Effector memory CD8-positive, alpha-beta T cell (primary cell): ENCODE data around the gene TNXB.
"Not testable (repeated sequence)": the region's sequence is repeated elsewhere in the genome, so short reads cannot be mapped to it uniquely, and the experiment has no call there.

ENCODE experiments used
- ATAC-seq: fragments of 150-1000 bp; cut with Tn5 transposase; replicated peaks from 2 replicates; pipeline ENCODE4 v1.10.0; 2021; ENCODE audit warnings: mild to moderate bottlenecking, moderate library complexity
- DNase-seq, 3 experiments: peaks; one replicate each; pipeline ENCODE4 v3.0.0; 2021
- H3K27ac Mint-ChIP-seq, 2 donors: one replicate each; pipeline ENCODE4 v1.8.0; 2022; ENCODE audit warnings: mild to moderate bottlenecking in 2 of 2, mixed read lengths in 2 of 2, moderate library complexity in 2 of 2
- H3K27me3 Mint-ChIP-seq, 2 donors: one replicate each; pipeline ENCODE4 v1.8.0; 2022; ENCODE audit warnings: mixed read lengths in 2 of 2
- H3K36me3 Mint-ChIP-seq: one replicate; pipeline ENCODE4 v1.8.0; 2022; ENCODE audit warnings: mild to moderate bottlenecking, moderate library complexity, mixed read lengths; ENCODE audit not compliant: insufficient read depth
- H3K4me1 Mint-ChIP-seq, 2 donors: one replicate each; pipeline ENCODE4 v1.8.0; 2022; ENCODE audit warnings: low read depth in 2 of 2, mixed read lengths in 2 of 2
- H3K4me3 Mint-ChIP-seq, 2 donors: one replicate each; pipeline ENCODE4 v1.8.0; 2022; ENCODE audit warnings: mild to moderate bottlenecking in 2 of 2, mixed read lengths in 2 of 2, moderate library complexity in 2 of 2
- H3K9me3 Mint-ChIP-seq, 2 donors: one replicate each; pipeline ENCODE4 v1.8.0; 2022; ENCODE audit warnings: mixed read lengths in 2 of 2

Gene TNXB

GRCh38 chr6:32149932-32150870 lies 41.1 kb upstream of the TNXB start:
- no peaks in the 10 kb centered on the region for H3K9me3 Mint-ChIP-seq
- peaks cover 42 to 51% of the 10 kb centered on the region in 2 donors for H3K4me1 Mint-ChIP-seq
- ATAC-seq (no peak), DNase-seq (no peak)
- H3K36me3 Mint-ChIP-seq: peaks cover 19% of the 10 kb centered on the region
- peak overlapping the region; percentile 3 to 23 for H3K4me3 Mint-ChIP-seq
- peaks cover 42 to 62% of the 10 kb centered on the region in 2 donors for H3K27me3 Mint-ChIP-seq
- no peak overlapping the region for H3K27ac Mint-ChIP-seq

GRCh38 chr6:32149092-32149755 lies 40.1 kb upstream of the TNXB start:
- H3K9me3 Mint-ChIP-seq: no peaks in the 10 kb centered on the region
- H3K36me3 Mint-ChIP-seq: peaks cover 19% of the 10 kb centered on the region
- H3K4me3 Mint-ChIP-seq: peak overlapping the region; percentile 81 to 82
- ATAC-seq: peak; percentile 6
- H3K27me3 Mint-ChIP-seq: peaks cover 42 to 62% of the 10 kb centered on the region in 2 donors
- no peak overlapping the region for H3K27ac Mint-ChIP-seq
- H3K4me1 Mint-ChIP-seq: peaks cover 33 to 42% of the 10 kb centered on the region in 2 donors
- DNase-seq: no peak

DNA sequence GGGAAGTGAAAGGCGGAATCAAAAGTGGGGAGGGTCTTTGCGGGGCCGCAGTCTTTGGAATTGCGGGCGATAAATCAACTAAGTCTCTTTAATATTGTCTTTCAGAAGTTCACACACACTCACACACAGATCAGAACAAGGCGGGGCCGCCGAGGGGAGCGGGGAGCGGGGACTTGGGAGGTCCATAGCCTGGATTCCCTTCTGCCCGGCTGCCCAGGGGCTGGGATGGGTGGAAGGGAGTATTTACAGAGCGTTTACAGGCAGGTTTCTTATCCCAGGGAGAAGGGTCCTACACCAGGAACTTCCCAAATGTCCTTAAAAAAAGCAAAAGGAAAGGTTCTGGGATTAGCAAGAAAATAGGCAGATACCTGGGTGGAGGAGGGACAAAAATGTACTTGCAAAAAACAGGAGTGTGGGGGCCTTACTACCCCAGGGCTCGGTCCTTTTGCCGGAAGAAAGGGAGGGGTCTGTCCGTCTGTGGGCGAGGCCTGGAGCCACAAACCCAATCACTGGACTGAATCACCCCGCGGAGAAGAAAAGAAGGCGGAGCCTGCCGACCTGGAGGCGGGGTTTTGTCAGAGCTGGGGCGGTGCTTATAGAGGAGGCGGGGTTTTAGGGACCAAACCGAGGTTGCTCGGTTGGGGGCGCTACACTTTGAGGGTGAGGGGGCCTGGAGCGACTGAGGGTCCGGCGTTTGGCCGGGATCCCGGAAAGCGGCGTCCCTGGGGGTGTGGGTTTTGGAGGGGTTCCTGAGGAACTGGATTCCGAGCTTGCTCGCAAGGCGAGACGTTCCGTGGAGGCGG lies 39.4 kb upstream of the TNXB start:
- DNase-seq (peak; percentile 55 to 60 (median 58)), ATAC-seq (peak; percentile 72)
- peaks cover 27 to 36% of the 10 kb centered on the region in 2 donors for H3K4me1 Mint-ChIP-seq
- H3K27me3 Mint-ChIP-seq: peaks cover 42 to 62% of the 10 kb centered on the region in 2 donors
- H3K9me3 Mint-ChIP-seq: no peaks in the 10 kb centered on the region
- no peak overlapping the region for H3K27ac Mint-ChIP-seq
- peak overlapping the region; percentile 81 to 82 for H3K4me3 Mint-ChIP-seq
- peaks cover 14% of the 10 kb centered on the region for H3K36me3 Mint-ChIP-seq

DNA sequence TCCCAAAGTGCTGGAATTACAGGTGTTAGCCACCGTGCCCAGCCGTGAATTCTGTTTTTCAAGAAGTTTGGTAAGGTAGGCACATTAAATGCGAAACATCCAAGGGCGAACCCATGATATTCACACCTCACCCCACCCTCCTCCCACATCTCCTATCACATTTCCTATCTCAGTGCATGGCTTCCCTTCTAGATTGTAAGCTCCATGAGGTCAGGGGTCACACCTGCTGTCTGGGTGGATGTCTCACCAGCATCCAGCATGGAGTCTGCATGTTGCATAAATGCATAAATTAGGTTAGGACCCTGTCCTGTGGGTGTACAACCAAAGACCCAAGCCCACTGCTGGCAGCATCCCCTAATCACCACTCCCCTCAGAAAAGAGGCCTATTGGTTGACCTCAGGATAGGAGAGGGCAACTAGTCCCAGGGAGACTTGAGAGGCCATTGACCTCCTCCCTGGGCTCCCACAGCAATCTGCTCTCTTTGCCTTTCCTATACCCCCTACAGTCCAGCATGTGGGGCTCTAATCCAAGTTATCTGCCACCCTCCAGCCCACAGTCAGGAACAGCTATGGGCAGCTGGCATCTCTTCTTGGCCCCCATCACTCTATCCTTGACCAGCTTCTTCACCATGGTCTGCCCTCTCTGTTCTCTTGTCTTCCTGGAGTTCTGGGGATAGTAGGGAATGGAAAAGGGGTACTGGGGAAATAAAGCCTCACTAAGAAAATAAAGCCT lies 38.4 kb upstream of the TNXB start:
- Mint-ChIP-seq H3K27ac (peak overlapping the region in 1 of 2 donors; percentile 76), H3K4me1 (peaks cover 27 to 29% of the 10 kb centered on the region in 2 donors), H3K9me3 (no peaks in the 10 kb centered on the region), H3K4me3 (no peak overlapping the region), H3K36me3 (peaks cover 7% of the 10 kb centered on the region), H3K27me3 (peaks cover 42 to 62% of the 10 kb centered on the region in 2 donors)
- ATAC-seq: peak; percentile 32
- no peak for DNase-seq

DNA sequence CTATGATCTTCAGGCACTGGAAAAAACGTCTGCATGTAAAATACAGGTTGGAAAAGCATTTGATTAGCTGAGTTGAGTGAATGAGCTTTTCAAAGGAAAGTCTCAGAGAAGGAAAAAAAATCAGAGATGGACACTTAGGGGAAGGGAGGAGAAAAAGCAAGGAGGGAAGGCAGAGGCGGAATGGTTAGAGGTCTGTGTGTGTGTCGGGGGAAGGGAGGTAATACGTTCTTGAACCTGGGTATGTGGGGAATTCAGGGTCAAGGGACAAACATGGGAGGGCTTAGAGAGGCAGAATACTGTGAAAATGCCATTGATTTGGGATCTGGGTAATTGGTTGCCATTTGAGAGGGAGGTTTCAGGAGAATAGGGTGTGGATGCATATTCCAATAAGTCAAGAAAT lies 37.5 kb upstream of the TNXB start:
- Mint-ChIP-seq H3K4me3 (peak overlapping the region in 1 of 2 donors; percentile 3), H3K4me1 (peaks cover 26 to 29% of the 10 kb centered on the region in 2 donors), H3K27ac (no peak overlapping the region), H3K9me3 (no peaks in the 10 kb centered on the region), H3K36me3 (peaks cover 7% of the 10 kb centered on the region), H3K27me3 (peaks cover 49 to 65% of the 10 kb centered on the region in 2 donors)
- ATAC-seq (no peak), DNase-seq (no peak)

DNA sequence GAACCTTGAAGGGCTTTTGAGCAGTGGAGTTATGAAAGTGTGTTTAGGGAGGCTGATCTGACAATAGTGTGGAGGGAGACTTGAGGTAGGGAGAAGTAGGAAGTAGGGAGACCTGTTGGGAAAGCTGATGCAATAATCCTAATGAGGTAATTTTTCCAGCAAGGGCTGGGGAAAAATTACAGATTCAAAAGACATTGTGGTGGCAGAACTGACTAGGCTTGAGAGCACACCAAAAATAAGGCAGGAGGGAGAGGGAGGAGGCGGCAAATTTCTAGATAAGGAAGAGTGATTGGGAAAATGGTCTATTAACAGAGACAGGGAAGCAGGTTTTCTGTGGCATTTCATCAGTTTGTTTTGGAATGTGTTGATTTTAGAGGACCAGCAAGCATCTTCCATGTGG lies 37.1 kb upstream of the TNXB start:
- Mint-ChIP-seq H3K27me3 (peaks cover 50 to 65% of the 10 kb centered on the region in 2 donors), H3K36me3 (peaks cover 7% of the 10 kb centered on the region), H3K4me3 (no peak overlapping the region), H3K27ac (no peak overlapping the region), H3K9me3 (no peaks in the 10 kb centered on the region), H3K4me1 (peaks cover 22 to 28% of the 10 kb centered on the region in 2 donors)
- no peak for DNase-seq
- no peak for ATAC-seq

DNA sequence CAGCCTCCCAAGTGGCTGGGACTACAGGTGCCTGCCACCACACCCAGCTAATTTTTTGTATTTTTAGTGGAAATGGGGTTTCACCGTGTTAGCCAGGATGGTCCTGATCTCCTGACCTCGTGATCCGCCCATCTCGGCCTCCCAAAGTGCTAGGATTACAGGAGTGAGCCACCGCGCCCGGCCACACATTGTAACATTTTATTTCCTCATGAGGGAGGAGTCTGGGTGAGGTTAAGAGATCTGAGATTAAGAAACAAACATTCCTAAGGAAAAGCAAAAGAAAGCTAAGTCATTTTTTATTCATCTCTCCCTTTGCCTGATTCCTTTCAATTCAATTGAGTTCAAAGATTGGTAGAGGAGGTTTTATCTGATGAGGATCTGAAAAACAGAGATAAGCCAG lies 35.1 kb upstream of the TNXB start:
- DNase-seq, H3K36me3 Mint-ChIP-seq, H3K27ac Mint-ChIP-seq, H3K9me3 Mint-ChIP-seq, H3K4me3 Mint-ChIP-seq, ATAC-seq: not testable (repeated sequence)
- H3K27me3 Mint-ChIP-seq: peaks cover 38 to 54% of the 10 kb centered on the region in 2 donors
- H3K4me1 Mint-ChIP-seq: peaks cover 18 to 19% of the 10 kb centered on the region in 2 donors

- DNase-seq: no peak
- no peak for ATAC-seq
- Mint-ChIP-seq H3K9me3 (no peaks in the 10 kb centered on the region), H3K27ac (no peak overlapping the region), H3K4me1 (no peaks in the 10 kb centered on the region), H3K4me3 (no peak overlapping the region), H3K36me3 (no peaks in the 10 kb centered on the region), H3K27me3 (peaks cover 14 to 23% of the 10 kb centered on the region in 2 donors)
Observed at GRCh38 chr6:32140420-32141046, 31.4 kb upstream of the TNXB start.

DNA sequence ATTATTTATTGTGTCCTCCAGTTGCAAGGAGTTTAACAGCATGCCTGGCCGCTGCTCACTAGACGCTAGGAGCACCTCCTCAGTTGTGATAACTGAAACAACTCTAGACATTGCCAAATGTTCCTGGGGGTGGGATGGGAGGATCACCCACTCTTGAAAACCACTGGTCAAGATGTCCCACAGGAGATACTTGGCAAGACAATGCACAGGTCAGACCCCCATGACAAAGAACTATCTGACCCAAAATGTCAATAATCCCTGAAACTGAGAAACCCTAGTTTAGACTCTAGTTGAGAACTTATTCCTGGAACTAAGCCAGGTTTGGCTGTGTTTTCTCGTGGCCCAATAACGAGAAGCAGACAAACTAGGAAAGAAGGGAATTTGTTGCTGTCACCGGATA lies 30.5 kb upstream of the TNXB start:
- no peak overlapping the region for H3K27ac Mint-ChIP-seq
- no peaks in the 10 kb centered on the region for H3K4me1 Mint-ChIP-seq
- H3K27me3 Mint-ChIP-seq: peaks cover 14 to 23% of the 10 kb centered on the region in 2 donors
- ATAC-seq: no peak
- H3K36me3 Mint-ChIP-seq: no peaks in the 10 kb centered on the region
- no peaks in the 10 kb centered on the region for H3K9me3 Mint-ChIP-seq
- H3K4me3 Mint-ChIP-seq: no peak overlapping the region
- DNase-seq: no peak

- Mint-ChIP-seq H3K4me3 (no peak overlapping the region), H3K9me3 (no peaks in the 10 kb centered on the region), H3K36me3 (no peaks in the 10 kb centered on the region), H3K27me3 (peaks cover 19 to 22% of the 10 kb centered on the region in 2 donors), H3K4me1 (no peaks in the 10 kb centered on the region), H3K27ac (no peak overlapping the region)
- no peak for DNase-seq
- ATAC-seq: no peak
Observed at GRCh38 chr6:32137454-32137853, 28.3 kb upstream of the TNXB start.

DNA sequence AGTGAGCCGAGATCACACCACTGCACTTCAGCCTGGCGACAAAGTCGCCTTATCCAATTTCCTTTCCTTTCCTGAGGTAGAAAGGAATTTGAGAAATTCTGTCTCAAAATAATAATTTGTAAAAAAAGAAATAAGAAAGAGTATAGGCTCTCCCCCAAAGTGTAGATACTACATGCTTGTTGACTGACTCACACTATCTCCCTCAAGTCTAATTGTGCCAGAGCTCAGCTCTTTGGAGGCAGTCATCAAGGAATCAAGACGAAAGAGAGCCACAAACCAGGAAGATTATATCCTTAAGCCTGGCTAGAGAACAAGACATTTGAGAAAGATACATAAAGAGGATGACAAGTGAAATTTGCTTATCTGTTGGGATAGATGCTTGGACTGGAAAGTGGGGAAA lies 24.6 kb upstream of the TNXB start:
- Mint-ChIP-seq H3K9me3 (no peaks in the 10 kb centered on the region), H3K27me3 (peaks cover 0 to 6% of the 10 kb centered on the region in 2 donors), H3K36me3 (peaks cover 7% of the 10 kb centered on the region), H3K27ac (no peak overlapping the region), H3K4me3 (no peak overlapping the region), H3K4me1 (peaks cover 6 to 8% of the 10 kb centered on the region in 2 donors)
- ATAC-seq (no peak), DNase-seq (no peak)

DNA sequence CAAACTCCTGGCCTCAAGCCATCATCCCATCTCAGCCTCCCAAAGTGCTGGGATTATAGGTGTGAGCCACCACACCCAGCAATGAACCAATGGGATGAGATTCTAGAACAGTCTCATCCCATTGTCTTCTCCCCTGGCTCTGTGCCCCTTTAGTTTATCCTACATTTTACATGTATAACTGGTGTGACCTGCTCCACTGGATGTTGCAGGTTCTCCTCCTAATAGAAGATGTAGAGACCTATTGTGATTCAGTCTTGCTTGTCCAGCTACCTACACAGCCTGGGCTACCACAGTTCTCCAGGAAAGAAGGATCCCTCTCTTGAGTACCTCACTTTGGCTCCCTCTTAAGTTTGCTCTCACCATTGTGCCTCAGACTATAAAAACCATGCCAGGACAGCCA lies 23.0 kb upstream of the TNXB start:
- Mint-ChIP-seq H3K27me3 (peaks cover 0 to 6% of the 10 kb centered on the region in 2 donors), H3K9me3 (no peaks in the 10 kb centered on the region), H3K36me3 (peaks cover 21% of the 10 kb centered on the region), H3K4me1 (peaks cover 20 to 22% of the 10 kb centered on the region in 2 donors), H3K27ac (no peak overlapping the region), H3K4me3 (no peak overlapping the region)
- ATAC-seq (no peak), DNase-seq (no peak)
